HG03520 (cell line): ENCODE measurements around the gene USH2A.
A peak's percentile ranks its signal among the peaks of the same experiment; 100 is the strongest.

Experiments used
- ATAC-seq: cut with Tn5 transposase; IDR thresholded peaks from one replicate; pipeline ENCODE4 v1.9.1; 2021; ENCODE audit warnings: mild to moderate bottlenecking, moderate library complexity; ENCODE audit not compliant: unreplicated experiment

Gene USH2A

GRCh38 chr1:215888159-215888558 lies 535.1 kb downstream of the USH2A start:
- ATAC-seq = no peak

GRCh38 chr1:215887627-215888026 lies 535.6 kb downstream of the USH2A start:
- ATAC-seq = no peak

DNA sequence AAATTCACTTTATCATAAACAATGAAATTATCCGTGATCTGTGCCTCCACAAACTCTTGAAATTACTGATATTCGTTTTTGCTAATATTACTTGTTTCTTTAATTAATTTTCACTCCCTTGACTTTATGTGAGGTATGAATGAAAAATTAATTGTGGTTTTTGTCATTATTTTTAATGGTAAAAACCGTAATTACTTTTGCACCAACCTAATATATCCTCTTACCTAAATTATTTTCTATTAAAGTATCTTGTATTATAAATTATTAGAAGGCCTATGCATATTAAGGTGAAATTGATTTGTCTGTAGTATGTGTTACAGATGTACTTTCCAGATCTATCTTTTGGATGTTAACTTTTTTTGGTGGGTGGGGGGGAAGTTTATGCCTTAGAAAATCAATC lies 540.2 kb downstream of the USH2A start:
- ATAC-seq = no peak

- peak; percentile 58 for ATAC-seq
Observed at GRCh38 chr1:215878843-215879242, 544.4 kb downstream of the USH2A start.

- ATAC-seq = no peak
Observed at GRCh38 chr1:215878128-215878527, 545.1 kb downstream of the USH2A start.

GRCh38 chr1:215877452-215877951 lies 545.7 kb downstream of the USH2A start:
- ATAC-seq = no peak

DNA sequence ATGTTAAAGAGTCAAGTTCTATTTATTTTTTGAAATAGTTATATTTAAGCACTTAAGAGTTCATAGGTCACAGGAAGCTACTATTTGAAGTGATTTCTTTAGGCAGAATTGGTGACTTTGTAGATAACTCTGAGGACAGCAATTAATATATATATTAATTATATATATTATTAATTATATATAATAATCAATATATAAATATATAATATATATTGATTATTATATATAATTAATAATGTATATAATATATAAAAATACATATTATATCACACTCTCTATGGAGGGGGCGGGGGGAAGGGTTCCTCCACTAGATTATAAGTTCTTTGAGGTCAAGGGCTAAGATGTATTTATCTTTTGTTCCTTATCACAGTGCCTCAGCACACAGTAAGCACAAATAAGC lies 547.5 kb downstream of the USH2A start:
- no peak for ATAC-seq

DNA sequence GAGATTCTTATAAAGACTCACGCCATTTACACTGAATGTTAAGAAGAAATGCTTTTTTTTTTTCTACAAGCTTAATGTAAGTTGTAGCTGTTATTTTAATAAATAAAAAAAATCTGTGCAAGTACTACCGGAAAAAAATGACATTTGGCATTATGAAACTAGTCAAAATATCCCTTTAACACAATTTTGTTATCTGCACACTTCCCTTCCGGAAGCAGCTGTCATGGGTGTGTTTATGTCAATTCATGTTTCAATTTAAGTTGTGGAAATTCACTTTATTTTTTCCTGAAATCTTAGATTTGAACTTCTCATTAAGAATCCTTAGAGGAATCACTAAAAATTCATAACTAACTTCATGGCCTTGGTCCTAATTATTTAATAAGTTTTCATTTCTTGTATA lies 548.0 kb downstream of the USH2A start:
- ATAC-seq = no peak

- ATAC-seq = no peak
Observed at GRCh38 chr1:215872658-215873057, 550.6 kb downstream of the USH2A start.

DNA sequence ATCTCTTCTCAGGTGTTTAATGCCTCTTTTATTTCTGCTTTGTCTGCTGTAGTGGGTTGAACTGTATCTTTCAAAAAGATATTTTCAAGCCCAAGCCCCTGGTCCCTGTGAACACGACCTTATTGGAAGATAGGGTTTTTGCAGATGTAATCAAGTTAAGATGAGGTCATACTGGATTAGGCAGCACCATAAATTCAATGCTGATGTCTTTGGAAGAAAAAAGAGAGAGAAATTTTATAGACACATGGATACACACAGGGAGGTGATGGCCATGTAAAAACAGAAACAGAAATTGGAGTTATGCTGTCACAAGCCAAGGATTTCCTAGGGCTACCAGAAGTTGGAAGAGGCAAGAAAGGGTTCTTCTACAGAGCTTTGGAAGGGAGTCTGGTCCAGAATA lies 554.7 kb downstream of the USH2A start:
- no peak for ATAC-seq

DNA sequence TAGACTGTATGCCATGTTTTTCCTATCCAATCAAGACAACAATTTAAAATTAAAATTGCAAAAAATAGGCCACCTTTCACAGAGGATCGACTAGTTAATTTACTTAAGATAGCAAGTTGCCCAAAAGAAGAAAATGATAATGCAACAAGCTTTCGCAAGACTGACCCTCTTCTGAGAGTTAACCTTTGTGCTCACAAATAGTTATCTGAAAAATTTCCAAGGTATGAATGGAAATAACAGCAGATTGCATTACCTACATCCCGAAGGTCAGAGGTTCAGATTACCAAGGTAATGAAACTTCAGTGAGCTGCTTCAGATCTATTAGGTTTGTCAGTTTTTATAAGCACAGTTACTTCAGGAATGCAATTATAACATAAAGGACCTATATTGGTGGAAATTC lies 558.2 kb downstream of the USH2A start:
- ATAC-seq = no peak

GRCh38 chr1:215863796-215864195 lies 559.5 kb downstream of the USH2A start:
- ATAC-seq = peak; percentile 54

DNA sequence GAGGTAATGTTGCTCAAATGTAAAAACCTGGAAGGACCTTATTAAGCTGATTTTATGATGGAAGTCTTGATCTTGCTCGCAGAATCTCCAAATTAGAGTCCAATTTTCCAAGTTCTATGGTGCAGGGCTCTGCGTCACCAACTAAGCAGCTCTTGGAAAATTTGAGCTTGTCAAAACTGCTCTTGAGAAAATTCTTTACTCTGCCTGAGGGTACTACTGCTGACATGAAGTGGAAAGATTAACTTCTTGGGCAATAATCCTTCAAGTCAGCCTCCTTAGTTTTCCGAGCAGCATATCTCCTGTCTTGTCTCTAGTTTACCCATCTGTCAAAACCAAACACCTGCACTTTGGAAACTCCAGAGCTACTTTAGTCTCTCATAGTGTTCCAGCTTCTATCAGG lies 562.4 kb downstream of the USH2A start:
- no peak for ATAC-seq

DNA sequence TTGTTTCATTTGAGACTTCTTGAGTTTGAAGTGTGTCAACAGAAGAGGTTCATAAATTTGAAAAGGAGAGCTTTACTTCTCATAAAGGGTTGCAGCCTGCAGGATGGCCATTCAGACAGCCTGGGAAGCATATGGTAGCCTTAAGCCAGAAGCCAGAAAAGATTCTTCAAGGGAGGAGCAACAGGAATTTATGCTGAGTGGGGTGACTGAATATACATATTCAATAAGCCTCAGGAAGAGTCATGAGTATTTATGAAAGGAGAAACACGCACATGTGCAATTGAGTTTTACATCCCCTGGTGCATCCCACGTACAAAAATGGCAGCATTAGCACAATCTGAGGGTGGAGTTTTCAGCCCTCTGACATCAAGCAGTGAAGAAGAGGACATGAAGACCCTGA lies 565.9 kb downstream of the USH2A start:
- no peak for ATAC-seq

DNA sequence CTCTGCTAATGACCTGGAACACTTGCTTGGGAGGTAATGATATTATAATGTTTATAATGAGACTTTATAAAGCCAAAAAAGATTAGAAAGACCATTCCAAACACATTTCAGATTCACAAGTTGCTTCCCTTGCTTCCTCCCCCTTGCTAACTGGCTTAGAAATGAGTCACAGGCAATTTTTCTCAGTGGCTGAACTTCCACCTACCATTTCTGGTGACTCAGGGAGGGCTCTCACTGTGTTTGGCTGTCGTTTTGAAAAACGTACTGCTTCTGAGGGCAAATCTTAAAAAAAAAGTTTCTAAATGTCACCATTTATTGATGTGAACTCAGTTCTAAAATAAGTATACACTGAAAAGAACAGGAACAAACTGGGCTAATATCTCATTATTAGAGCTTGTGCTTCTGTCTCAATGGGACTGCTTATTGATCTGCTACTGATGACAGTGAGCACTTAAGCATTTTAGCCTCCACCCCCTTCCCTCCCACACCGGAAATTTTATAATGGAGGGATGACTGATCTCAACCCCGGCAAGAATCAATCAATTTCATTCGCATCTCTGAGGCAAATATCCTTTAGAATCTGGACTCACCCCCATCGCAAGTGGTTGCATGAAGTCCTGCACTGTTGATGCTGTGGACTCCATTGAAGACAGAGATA lies 577.9 kb downstream of the USH2A start:
- no peak for ATAC-seq

DNA sequence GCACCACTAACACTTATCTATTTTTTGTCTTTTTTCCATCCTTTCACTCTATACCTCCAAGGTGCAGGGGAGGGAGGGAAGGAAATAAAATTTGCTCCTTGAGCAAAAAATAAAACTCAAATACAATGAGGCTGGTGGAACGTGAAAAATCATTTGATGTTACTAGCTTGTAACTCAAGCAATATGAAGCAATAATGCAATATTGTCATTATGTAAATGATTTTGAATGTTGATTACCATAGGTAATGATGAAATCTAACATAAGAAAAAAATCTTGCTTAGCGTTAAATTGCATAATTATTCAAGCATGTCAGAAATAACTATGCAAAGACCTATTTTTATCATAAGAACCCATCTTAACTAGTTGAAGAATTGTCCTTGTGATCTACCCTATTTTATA lies 578.5 kb downstream of the USH2A start:
- ATAC-seq = no peak

- no peak for ATAC-seq
Observed at GRCh38 chr1:215844266-215844665, 579.0 kb downstream of the USH2A start.

DNA sequence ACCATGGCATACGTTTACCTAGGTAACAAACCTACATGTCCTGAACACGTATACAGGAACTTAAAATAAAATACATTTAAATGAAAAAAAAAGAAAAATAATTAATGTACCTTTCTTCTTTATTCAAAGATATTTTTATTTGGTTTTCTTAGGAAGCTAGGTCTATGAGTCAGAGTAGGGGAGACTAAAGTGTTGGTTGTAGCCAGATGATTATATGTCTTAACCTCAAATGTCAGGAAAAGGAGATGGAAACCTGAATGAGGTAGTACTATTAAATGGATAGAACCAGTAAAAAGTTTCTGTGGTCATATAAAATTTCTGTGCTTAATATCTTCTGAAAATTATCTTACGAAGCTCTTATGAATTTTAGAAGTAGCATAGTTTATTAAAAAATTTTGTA lies 580.3 kb downstream of the USH2A start:
- no peak for ATAC-seq

DNA sequence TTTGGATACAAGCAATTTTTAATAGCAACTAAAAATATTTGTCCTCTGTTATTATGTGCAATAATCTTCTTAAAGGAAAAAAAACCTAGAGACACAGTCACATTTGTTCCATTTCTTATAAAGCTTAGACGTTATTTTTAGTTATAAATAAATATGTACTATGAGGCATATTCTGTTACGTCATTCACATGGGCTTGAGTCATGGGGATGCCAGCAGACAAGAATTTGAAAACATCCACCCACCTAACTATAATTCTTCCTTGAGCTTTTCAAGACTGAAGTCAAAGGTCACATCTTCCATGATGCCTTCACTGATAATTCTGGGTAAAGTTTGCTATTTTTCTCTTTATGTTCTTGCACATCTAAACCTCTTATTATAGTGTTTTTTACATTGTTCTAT lies 587.3 kb downstream of the USH2A start:
- ATAC-seq = no peak

- no peak for ATAC-seq
Observed at GRCh38 chr1:215833941-215834729, 589.1 kb downstream of the USH2A start.

DNA sequence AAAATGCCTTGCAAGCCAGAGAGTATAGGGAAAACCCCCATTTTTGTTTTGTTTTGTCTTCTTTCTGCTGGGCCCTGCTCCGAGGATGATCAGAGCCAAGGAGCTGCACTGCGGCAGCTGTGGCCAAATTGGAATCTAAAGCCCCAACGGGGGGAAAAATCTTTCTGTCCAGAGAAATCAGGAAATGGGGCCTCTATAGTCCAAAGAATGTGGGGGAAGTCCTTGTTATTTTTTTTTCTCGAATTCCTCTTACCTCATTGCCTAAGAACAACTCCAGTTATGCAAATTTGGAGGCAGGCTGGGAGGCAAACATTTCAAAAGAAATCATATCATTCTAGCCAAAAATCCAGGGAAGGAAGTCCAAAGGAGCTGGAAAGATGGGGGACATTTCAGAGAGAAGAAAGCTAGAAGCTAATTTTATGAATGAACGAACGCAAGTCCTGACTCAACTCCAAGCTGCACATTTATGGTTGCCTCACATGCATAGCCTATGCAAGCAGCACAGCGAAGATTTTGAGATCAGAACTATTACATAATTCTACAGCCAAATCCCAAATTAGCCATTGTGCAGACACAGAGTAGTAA lies 592.9 kb downstream of the USH2A start:
- no peak for ATAC-seq

- ATAC-seq = no peak
Observed at GRCh38 chr1:215825056-215825455, 598.2 kb downstream of the USH2A start.
